Lung (tissue), 12 donors: ENCODE results near the gene CD48. TPM values are rescaled to one million over a fixed set of nuclear protein-coding genes. Genes with fewer than 3 reads are reported as not detected.

Experiments
- ATAC-seq: fragments of 200-7000 bp; cut with Tn5 transposase; one replicate; pipeline ENCODE4 v1.9.1; 2020; ENCODE audit warnings: moderate number of reproducible peaks; ENCODE audit not compliant: insufficient read depth, low FRiP score
- DNase-seq, 3 donors: peaks; one replicate each; pipeline ENCODE4 v3.0.0-alpha.2; 2013 to 2017
- H3K27ac ChIP-seq, 2 donors: one replicate each; pipeline ENCODE4 v1.5.1; 2013; ENCODE audit warnings: mild to moderate bottlenecking in 2 of 2, moderate library complexity in 2 of 2, control low read depth in 1 of 2, inconsistent platforms in 1 of 2, low read depth in 1 of 2, low read length in 1 of 2
- H3K27me3 ChIP-seq, 3 donors: one replicate each; pipeline ENCODE4 v1.5.1; 2013; ENCODE audit warnings: low read length in 2 of 3; ENCODE audit not compliant: control insufficient read depth in 3 of 3, insufficient read depth in 3 of 3
- H3K36me3 ChIP-seq, 4 donors: one replicate each; pipeline ENCODE4 v1.5.1; 2013; ENCODE audit warnings: low read length in 4 of 4, mild to moderate bottlenecking in 1 of 4, moderate library complexity in 1 of 4; ENCODE audit not compliant: control insufficient read depth in 4 of 4, insufficient read depth in 4 of 4
- H3K4me1 ChIP-seq, 5 donors: one replicate each; pipeline ENCODE4 v1.5.1; 2013; ENCODE audit warnings: low read length in 5 of 5, mild to moderate bottlenecking in 2 of 5, moderate library complexity in 1 of 5; ENCODE audit not compliant: control insufficient read depth in 5 of 5, insufficient read depth in 5 of 5
- H3K4me3 ChIP-seq: one replicate; pipeline ENCODE4 v1.5.1; 2013; ENCODE audit warnings: mild to moderate bottlenecking, control low read depth, moderate library complexity
- H3K9ac ChIP-seq, 2 donors: one replicate each; pipeline ENCODE4 v1.5.1; 2013; ENCODE audit warnings: low read length in 2 of 2, control low read depth in 1 of 2; ENCODE audit not compliant: insufficient read depth in 1 of 2
- H3K9me3 ChIP-seq, 4 donors: one replicate each; pipeline ENCODE4 v1.5.1; 2013; ENCODE audit warnings: low read length in 3 of 4, mild to moderate bottlenecking in 1 of 4, moderate library complexity in 1 of 4; ENCODE audit not compliant: control insufficient read depth in 4 of 4, insufficient read depth in 3 of 4
- CTCF ChIP-seq: IDR thresholded peaks from 2 replicates; pipeline ENCODE4 v1.5.1; 2012; ENCODE audit warnings: mild to moderate bottlenecking; ENCODE audit errors: control extremely low read depth, extremely low read depth
- WGBS, 2 donors: extraction: QIAGEN DNeasy Blood & Tissue Kit; methylation state at CpG; one replicate each; pipeline ENCODE4 v1.1.7; 2013; 5-methylcytosine and 5-hydroxymethylcytosine counted together
- polyA plus RNA-seq, 2 donors: library from polyadenylated mRNA; stranded (reverse); fragments of 200-250 nt; gene quantifications; one replicate each; pipeline ENCODE4 v1.2.1, GENCODE V29; 2013
- total RNA-seq, 2 donors: library from RNA; depleted of rRNA in 1 of 2; stranded (reverse); fragments of >200 nt in 1 of 2; gene quantifications; one replicate each; pipeline ENCODE4 v1.2.1, GENCODE V29; 2014 to 2021
- donor health status: control.
- donor health status: control.
- donor health status: Bipolar disorder and iron deficiency.
- donor health status: healthy.
- donor health status: DM: yes; HTN: yes; CAD: no.

CD48 gene
- total and polyA plus RNA-seq, 4 donors = 16.4 to 126 (median 25.6) TPM

GRCh38 chr1:160741092-160741501 is 29.5 kb upstream of the CD48 start:
- Histone ChIP-seq H3K27me3 (no peaks in the 10 kb centered on the region), H3K9me3 (peaks cover 0 to 6% (median 0%) of the 10 kb centered on the region in 4 donors), H3K36me3 (no peaks in the 10 kb centered on the region), H3K27ac (no peak overlapping the region), H3K4me3 (no peak overlapping the region), H3K4me1 (no peaks in the 10 kb centered on the region), H3K9ac (no peak overlapping the region)
- no peak for DNase-seq
- ATAC-seq = no peak
- TF ChIP-seq CTCF = no peak
- 76 to 88% methylated on average over 4 of the region's 4 CpGs for whole genome bisulfite sequencing, 2 donors

- Histone ChIP-seq H3K9me3 (peaks cover 0 to 6% (median 0%) of the 10 kb centered on the region in 4 donors), H3K27ac (no peak overlapping the region), H3K4me1 (no peaks in the 10 kb centered on the region), H3K4me3 (no peak overlapping the region), H3K36me3 (no peaks in the 10 kb centered on the region), H3K9ac (no peak overlapping the region), H3K27me3 (no peaks in the 10 kb centered on the region)
- no peak for TF ChIP-seq CTCF
- DNase-seq = no peak
- no peak for ATAC-seq
- WGBS, 2 donors = 89 to 96% methylated on average over 5 of the region's 5 CpGs
Observed at GRCh38 chr1:160740133-160740688, 28.6 kb upstream of the CD48 start.

- no peaks in the 10 kb centered on the region for H3K4me1 ChIP-seq
- 55 to 62% methylated on average over 5 of the region's 5 CpGs for WGBS, 2 donors
- H3K36me3 ChIP-seq = no peaks in the 10 kb centered on the region
- no peaks in the 10 kb centered on the region for H3K27me3 ChIP-seq
- H3K27ac ChIP-seq = no peak within 1 kb of the TSS
- no peak for DNase-seq
- TF ChIP-seq CTCF = no peak
- peak; percentile 69 for ATAC-seq
- no peak within 1 kb of the TSS for H3K9ac ChIP-seq
- H3K9me3 ChIP-seq = peaks cover 0 to 6% (median 0%) of the 10 kb centered on the region in 4 donors
- H3K4me3 ChIP-seq = no peak within 1 kb of the TSS
Observed at GRCh38 chr1:160739098-160739511, 27.5 kb upstream of the CD48 start, which contains the start of gene SLAMF7. Gene SLAMF7 (plus strand): TSS chr1:160739247. CDS start chr1:160739302, 55 bp downstream.

GRCh38 chr1:160738271-160738670 is 26.6 kb upstream of the CD48 start:
- ATAC-seq = no peak
- no peaks in the 10 kb centered on the region for H3K4me1 ChIP-seq
- no peak for TF ChIP-seq CTCF
- no peaks in the 10 kb centered on the region for H3K27me3 ChIP-seq
- H3K36me3 ChIP-seq = no peaks in the 10 kb centered on the region
- H3K27ac ChIP-seq = no peak overlapping the region
- H3K9ac ChIP-seq = no peak overlapping the region
- H3K9me3 ChIP-seq = peaks cover 0 to 6% (median 0%) of the 10 kb centered on the region in 4 donors
- H3K4me3 ChIP-seq = no peak overlapping the region
- DNase-seq = no peak
- WGBS, 2 donors = 82 to 86% methylated on average over 2 of the region's 2 CpGs
